GM12878 (cell line): ENCODE data around the gene RNF166. TPM values are rescaled to one million over a fixed set of nuclear protein-coding genes. Genes with fewer than 3 reads are reported as not detected.

ENCODE experiments used
- ATAC-seq: fragments of 200-7000 bp; cut with Tn5 transposase; 3 replicates; pipeline ENCODE4 v1.9.1; 2020; ENCODE audit warnings: mild to moderate bottlenecking, moderate library complexity
- BruUV-seq: library from RNA; stranded (reverse); fragments of 400-500 nt; replicated peaks from 2 replicates; lab custom pipeline; 2021; lab: Mats Ljungman, UMichigan
- CTCF ChIA-PET: fragments of 300-600 bp; sonication (Branson Sonifier 250); formaldehyde crosslinking; extraction: SDS; loops from one replicate; lab custom pipeline; 2021; ENCODE audit warnings: inconsistent platforms; lab: Yijun Ruan, JAX
- POLR2A ChIA-PET: fragments of 350-600 bp; formaldehyde crosslinking; extraction: SDS; loops from one replicate; lab custom pipeline; 2021; ENCODE audit warnings: inconsistent platforms; lab: Charles Lee
- RAD21 ChIA-PET: fragments of 300-600 bp; sonication (Branson Sonifier 250); formaldehyde crosslinking; loops from one replicate; lab custom pipeline; 2023; ENCODE audit warnings: antibody characterized with exemption; ENCODE audit not compliant: unreplicated experiment; lab: Charles Lee
- SMC1A ChIA-PET: fragments of 300-600 bp; sonication (Branson Sonifier 250); formaldehyde crosslinking; loops from one replicate; lab custom pipeline; 2023; ENCODE audit not compliant: unreplicated experiment, uncharacterized antibody; lab: Charles Lee
- DNase-seq: peaks from one replicate; pipeline ENCODE4 v3.0.0-alpha.2; 2011; ENCODE audit warnings: low read depth, low spot score
- FAIRE-seq: peaks from 3 replicates; lab custom pipeline; 2011; peaks lifted over from hg19 to GRCh38; lab: Jason Lieb, UNC
- H2AFZ ChIP-seq: 2 replicates; pipeline ENCODE4 v1.6.0; 2011; ENCODE audit warnings: low read depth, low read length, control low read depth; ENCODE audit not compliant: control insufficient read depth
- H3K27ac ChIP-seq: 2 replicates; pipeline ENCODE4 v1.5.1; 2011; ENCODE audit warnings: control low read depth; ENCODE audit not compliant: control insufficient read depth, insufficient read depth
- H3K27me3 ChIP-seq, 2 experiments: replicated peaks in 1 of 2; 2 replicates each; pipeline versions ENCODE4 v1.6.0 to v1.6.1; 2011; ENCODE audit warnings: low read length in 1 of 2; ENCODE audit not compliant: control insufficient read depth in 2 of 2, insufficient read depth in 2 of 2
- H3K36me3 ChIP-seq, 2 experiments: 2 replicates each; pipeline ENCODE4 v1.5.1; 2011; ENCODE audit warnings: low read length in 1 of 2; ENCODE audit not compliant: control insufficient read depth in 2 of 2, insufficient read depth in 2 of 2
- H3K4me1 ChIP-seq: 2 replicates; pipeline ENCODE4 v1.6.1; 2011; ENCODE audit warnings: mild to moderate bottlenecking, low read length, moderate library complexity, mixed read lengths; ENCODE audit not compliant: control insufficient read depth, insufficient read depth
- H3K4me2 ChIP-seq: 2 replicates; pipeline ENCODE4 v1.6.0; 2011; ENCODE audit warnings: control low read depth; ENCODE audit not compliant: control insufficient read depth, insufficient read depth
- H3K4me3 ChIP-seq: fragments of 200-600 bp; sonication (generic); 2 replicates; pipeline ENCODE4 v1.5.1; 2016
- H3K79me2 ChIP-seq: 2 replicates; pipeline ENCODE4 v1.6.0; 2011; ENCODE audit warnings: low read length; ENCODE audit not compliant: control insufficient read depth, insufficient read depth
- H3K9ac ChIP-seq: 2 replicates; pipeline ENCODE4 v1.8.0; 2011; ENCODE audit warnings: low read length, control low read depth, mixed read lengths; ENCODE audit not compliant: control insufficient read depth, insufficient read depth
- H3K9me3 ChIP-seq: replicated peaks from 3 replicates; pipeline ENCODE4 v1.5.1; 2011; ENCODE audit warnings: mild to moderate bottlenecking, low read length; ENCODE audit not compliant: control insufficient read depth, insufficient read depth
- H4K20me1 ChIP-seq: 2 replicates; pipeline ENCODE4 v1.6.0; 2011; ENCODE audit not compliant: control insufficient read depth, insufficient read depth
- BRCA1 ChIP-seq: IDR thresholded peaks from 2 replicates; pipeline ENCODE4 v1.6.1; 2011; ENCODE audit warnings: low read depth, low read length, improper control_type of control experiment
- CTCF ChIP-seq, 3 experiments: IDR thresholded peaks in 2 of 3; conservative IDR thresholded peaks in 1 of 3; 2 replicates each; pipeline ENCODE4 v1.5.1; 2011; ENCODE audit warnings: low read depth in 3 of 3, low read length in 3 of 3, mild to moderate bottlenecking in 3 of 3, control low read depth in 2 of 3, moderate library complexity in 2 of 3, inconsistent platforms in 1 of 3, mixed read lengths in 1 of 3; ENCODE audit not compliant: control insufficient read depth in 2 of 3, insufficient read depth in 1 of 3; ENCODE audit errors: extremely low read depth in 1 of 3
- HCFC1 ChIP-seq: fragments of 150-350 bp; IDR thresholded peaks from 2 replicates; pipeline ENCODE4 v1.6.1; 2014; ENCODE audit warnings: low read length
- HDGF ChIP-seq: fragments of 450-650 bp; IDR thresholded peaks from 2 replicates; pipeline ENCODE4 v1.6.1; 2016; ENCODE audit warnings: antibody characterized with exemption
- IKZF1 ChIP-seq: fragments of 450-650 bp; conservative IDR thresholded peaks from 2 replicates; pipeline ENCODE4 v1.6.1; 2017; ENCODE audit warnings: antibody characterized with exemption, mild to moderate bottlenecking
- IKZF2 ChIP-seq, 2 experiments: fragments of 450-650 bp; IDR thresholded peaks; 2 replicates each; pipeline ENCODE4 v1.6.1; 2017; ENCODE audit warnings: mild to moderate bottlenecking in 2 of 2, moderate library complexity in 2 of 2
- MTA3 ChIP-seq: IDR thresholded peaks from 2 replicates; pipeline ENCODE4 v1.6.1; 2012; ENCODE audit warnings: low read length, inconsistent platforms, borderline replicate concordance
- NR2C1 ChIP-seq: fragments of 450-650 bp; IDR thresholded peaks from 2 replicates; pipeline ENCODE4 v1.6.1; 2017; ENCODE audit warnings: antibody characterized with exemption, mild to moderate bottlenecking, moderate library complexity
- NR2F1 ChIP-seq: fragments of 450-650 bp; conservative IDR thresholded peaks from 2 replicates; pipeline ENCODE4 v1.6.1; 2017; ENCODE audit warnings: mild to moderate bottlenecking
- RAD21 ChIP-seq: IDR thresholded peaks from 2 replicates; pipeline ENCODE4 v1.6.1; 2011; ENCODE audit warnings: mild to moderate bottlenecking, low read depth, low read length, moderate library complexity; ENCODE audit not compliant: insufficient read depth
- SMARCA5 ChIP-seq: fragments of 450-650 bp; IDR thresholded peaks from 2 replicates; pipeline ENCODE4 v1.6.1; 2017; ENCODE audit warnings: mild to moderate bottlenecking
- SMC3 ChIP-seq: IDR thresholded peaks from 2 replicates; pipeline ENCODE4 v1.6.1; 2011; ENCODE audit warnings: low read length, improper control_type of control experiment, borderline replicate concordance
- WGBS: methylation state at CpG from one replicate; pipeline ENCODE4 v1.1.6; 2016; ENCODE audit warnings: low lambda C conversion rate; ENCODE audit not compliant: insufficient replicate concordance, insufficient coverage; ENCODE audit errors: missing lambda C conversion rate; 5-methylcytosine and 5-hydroxymethylcytosine counted together
- in situ Hi-C: fragments of 300-500 bp; cut with MboI; formaldehyde crosslinking; loops from 9 replicates; pipeline ENCODE4 v1.14.3; 2018; ENCODE audit warnings: mixed read lengths
- intact Hi-C: fragments of 100-400 bp; cut with micrococcal nuclease; formaldehyde crosslinking; loops from one replicate; pipeline ENCODE4 v1.14.2; 2022; ENCODE audit not compliant: unreplicated experiment
- polyA plus RNA-seq, 11 experiments: library from polyadenylated mRNA; depleted of rRNA in 4 of 11; unstranded in 6 of 11; stranded (reverse) in 5 of 11; fragments of >200 nt; fragmentation: Nextera tagmentation in 4 of 11; fragmentation: Illumina TruSeq in 1 of 11; extraction: Ambion mirVana in 4 of 11; extraction: Trizol in 1 of 11; gene quantifications; 1 replicate in 1 of 11; 2 replicates in 10 of 11; pipeline versions ENCODE4 v1.2.1 to v1.2.3, GENCODE V29; 2011 to 2016; ENCODE audit warnings: inconsistent platforms in 2 of 11, missing spikeins in 2 of 11, low read depth in 1 of 11
- total RNA-seq, 4 experiments: library from RNA; depleted of rRNA in 3 of 4; stranded (reverse); fragments of >200 nt in 3 of 4; fragmentation: Illumina TruSeq in 1 of 4; extraction: Trizol in 1 of 4; gene quantifications; 2 replicates each; pipeline versions ENCODE4 v1.2.1 to v1.2.3, GENCODE V29; 2013 to 2021

Gene RNF166
- total and polyA plus RNA-seq, 10 of the 15 experiments (the other 5 are each of a cell fraction or from before 2014, with no cell fraction given), result 0.48 to 32.8 (median 12.1) TPM

DNA sequence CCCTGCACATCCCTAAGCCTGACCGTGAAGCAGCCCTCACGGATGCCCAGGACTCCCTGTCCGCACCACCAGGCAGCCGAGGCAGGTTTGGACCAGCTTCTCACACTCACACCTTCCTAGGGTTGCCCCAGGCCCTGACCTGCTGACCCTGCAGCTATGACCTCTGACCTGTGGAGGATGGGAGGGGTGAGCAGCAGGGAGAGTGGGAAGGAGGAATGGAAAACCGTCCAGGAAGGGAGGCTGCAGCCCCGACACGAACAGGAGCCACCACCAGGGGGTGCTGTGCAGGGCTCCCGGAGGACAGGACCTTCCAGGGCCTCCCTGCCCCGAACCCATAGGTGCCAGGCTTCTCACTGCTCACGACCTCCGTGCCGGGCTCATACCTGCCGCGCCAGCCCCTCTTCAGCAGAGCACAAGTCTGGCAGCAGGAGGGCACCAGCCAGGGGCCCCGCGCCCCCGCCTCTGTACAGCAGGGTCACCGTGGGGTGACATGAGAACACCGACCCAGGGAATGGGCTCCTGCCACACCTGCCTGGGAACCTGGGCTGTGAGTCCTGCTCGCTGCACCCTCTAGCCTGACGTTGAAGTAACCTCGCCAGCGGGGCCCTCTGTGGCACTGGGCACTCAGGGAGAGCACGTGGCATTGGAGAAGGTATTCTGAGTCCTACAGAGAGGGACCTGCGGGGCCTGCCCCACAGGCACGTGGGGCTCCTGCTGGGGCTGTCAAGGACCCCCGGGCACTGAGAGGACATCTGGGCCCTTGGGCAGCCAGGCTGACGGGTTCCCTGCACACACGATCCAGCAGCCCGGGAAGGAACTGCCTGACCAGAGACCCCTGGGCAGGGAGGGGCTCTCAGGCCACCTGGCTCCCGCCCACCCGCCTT, 37.7 kb upstream of the RNF166 start:
- POLR2A ChIA-PET, result no interaction called here
- H3K9ac ChIP-seq, result no peak overlapping the region

More for the DNA sequence above, 37.7 kb upstream of the RNF166 start:
- Histone ChIP-seq H3K4me2 (no peak overlapping the region), H3K36me3 (peaks cover 0 to 26% of the 10 kb centered on the region in 2 experiments; a peak in 3 of 4 replicates), H3K9me3 (no peaks in the 10 kb centered on the region), H2AFZ (no peak overlapping the region), H3K4me1 (peaks cover 11% of the 10 kb centered on the region), H4K20me1 (no peaks in the 10 kb centered on the region), H3K27me3 (no peaks in the 10 kb centered on the region), H3K79me2 (no peaks in the 10 kb centered on the region; the same call in none of the 2 replicates), H3K4me3 (no peak overlapping the region), H3K27ac (no peak overlapping the region)
- RAD21 ChIA-PET, result no interaction called here
- CTCF ChIA-PET, result interaction anchor here (1.0 to 2.0 kb wide), 7 partner anchors 16 to 472 kb away, joined by 3 to 10 read pairs (median 4); no protein-coding TSS in a partner anchor
- no peak for DNase-seq
- WGBS, result 72% methylated on average over 32 of the region's 32 CpGs
- peak; percentile 56 for ATAC-seq
- in situ Hi-C loops (no loop called here), intact Hi-C loops (loop anchor here (2.0 to 10.0 kb wide), 2 partner anchors 41 to 471 kb away; partner anchors contain the start of genes PIEZO1 and ZNF778)
- SMC1A ChIA-PET, result interaction anchor here (1.1 to 1.5 kb wide), 2 partner anchors 40 to 423 kb away, joined by 3 to 4 read pairs; no protein-coding TSS in a partner anchor
- peak; percentile 56 for FAIRE-seq
- BruUV-seq, result no TSS peak
- TF ChIP-seq IKZF1 (peak; percentile 70), CTCF (IDR thresholded peaks at IDR 0.05 in 2 of 3, conservative IDR thresholded peaks at IDR 0.05 in 1 of 3; ENCODE audit: control insufficient read depth in 2 of 3, extremely low read depth in 1 of 3, insufficient read depth in 1 of 3, low read depth in 3 of 3, low read length in 3 of 3) (peak; percentile 72 to 85 (median 80)), SMARCA5 (no peak), HDGF (0 out of 2 replicates have a peak, but pooled peaks have one; percentile 39), IKZF2 (IDR thresholded peaks at IDR 0.05) (peak; percentile 44 to 48; a peak in 1 of 4 replicates), BRCA1 (no peak), NR2C1 (peak; percentile 46), HCFC1 (0 out of 2 replicates have a peak, but pooled peaks have one; percentile 16), MTA3 (no peak), NR2F1 (peak; percentile 54; the same call in 1 of the 2 replicates), SMC3 (peak; percentile 73), RAD21 (peak; percentile 49)
